ENCODE data around the gene RTN4RL2. TPM values are rescaled to one million over a fixed set of nuclear protein-coding genes. Genes with fewer than 3 reads are reported as not detected.

RTN4RL2 gene
- total RNA-seq, 4 donors from 2014 or later = 0.13 to 2.8 (median 0.77) TPM

DNA sequence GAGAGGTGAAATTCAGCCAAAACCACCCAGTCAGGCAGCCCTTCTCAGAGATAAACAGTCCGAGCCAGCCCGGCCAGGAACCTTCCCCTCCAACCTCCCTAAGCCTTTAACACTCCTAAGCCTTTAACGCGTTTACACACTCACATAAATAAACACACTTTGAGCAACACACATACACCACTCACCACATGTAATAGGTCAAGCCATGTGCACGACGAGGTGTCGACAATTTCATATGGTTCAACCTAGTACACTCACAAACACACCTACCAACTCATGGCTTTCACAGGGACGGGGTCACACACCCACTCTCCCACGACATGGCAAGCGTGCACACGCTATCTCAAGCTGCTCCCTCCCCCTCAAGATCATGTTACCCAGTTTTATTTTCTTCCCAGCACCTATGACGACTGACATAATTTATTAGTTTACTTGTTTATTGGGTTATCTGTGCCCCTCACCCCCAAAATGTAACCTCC is 39.7 kb downstream of the RTN4RL2 start:
- in situ Hi-C loops (cut with MboI; ENCODE audit: low sequenced_read_pairs in 4 of 4) = loop anchor here in 2 of 4 donors (10.0 to 25.0 kb wide), 2 partner anchors 163 to 175 kb away; partner anchors contain the start of genes P2RX3 (in 1 of the 2), SSRP1 (in 1 of the 2) and TNKS1BP1 (in 1 of the 2)

DNA sequence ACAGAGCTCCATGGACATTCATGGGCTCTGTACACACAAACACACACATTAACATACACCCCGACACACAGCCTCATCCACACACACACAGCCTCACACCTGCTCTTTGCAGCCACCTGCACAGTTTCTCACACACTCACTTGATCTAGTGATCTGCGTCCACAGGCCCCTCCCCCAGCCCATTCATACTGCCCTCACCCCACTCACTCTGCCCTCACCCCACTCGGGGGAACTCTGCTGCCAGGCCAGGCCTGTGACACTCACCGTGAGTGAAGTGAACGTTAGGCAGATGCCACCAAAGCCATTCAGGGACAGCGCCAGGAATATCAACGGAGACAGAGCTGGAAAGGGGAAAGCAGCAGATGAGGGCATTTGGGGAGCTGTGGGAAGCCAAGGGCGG is 40.2 kb downstream of the RTN4RL2 start:
- peak; percentile 9 to 13 for ATAC-seq
- peak overlapping the region; percentile 87 to 95 (median 92) for H3K27ac ChIP-seq

More for the DNA sequence above, 39.7 kb downstream of the RTN4RL2 start:
- Histone ChIP-seq H3K36me3 (no peaks in the 10 kb centered on the region), H3K27ac (peak overlapping the region; percentile 87 to 95 (median 92)), H3K27me3 (no peaks in the 10 kb centered on the region), H3K4me3 (peak overlapping the region; percentile 18 to 53 (median 40)), H3K4me1 (peaks cover 28 to 39% of the 10 kb centered on the region in 2 donors), H3K9me3 (no peaks in the 10 kb centered on the region)
- peak; percentile 57 to 62 for ATAC-seq
- DNase-seq = no peak
- intact Hi-C loops (cut with DNase I; ENCODE audit: low total_unique reads) = loop anchor here (1.0 to 2.0 kb wide), 2 partner anchors 15 to 167 kb away; partner anchors contain the start of gene SLC43A1
- TF ChIP-seq POLR2A (IDR thresholded peaks at IDR 0.05) (peak in 1 of 2 donors; percentile 32), CTCF (IDR thresholded peaks at IDR 0.05 in 4 of 5, conservative IDR thresholded peaks at IDR 0.05 in 1 of 5) (no peak)

GRCh38 chr11:57500926-57501325 is 40.6 kb downstream of the RTN4RL2 start:
- H3K36me3 ChIP-seq = no peaks in the 10 kb centered on the region
- in situ Hi-C loops (cut with MboI; ENCODE audit: low sequenced_read_pairs in 4 of 4) = no loop called here
- intact Hi-C loops (cut with DNase I; ENCODE audit: low total_unique reads) = loop anchor here (2.0 kb wide), 1 partner anchor 14 kb away; the partner anchor contains the start of gene SLC43A1

More for the DNA sequence above, 40.2 kb downstream of the RTN4RL2 start:
- Histone ChIP-seq H3K4me3 (no peak overlapping the region), H3K9me3 (no peaks in the 10 kb centered on the region), H3K4me1 (peaks cover 28 to 39% of the 10 kb centered on the region in 2 donors), H3K27me3 (no peaks in the 10 kb centered on the region), H3K36me3 (no peaks in the 10 kb centered on the region)
- intact Hi-C loops (cut with DNase I; ENCODE audit: low total_unique reads) (loop anchor here (2.0 kb wide), 1 partner anchor 14 kb away; the partner anchor contains the start of gene SLC43A1), in situ Hi-C loops (cut with MboI; ENCODE audit: low sequenced_read_pairs in 4 of 4) (no loop called here)
- no peak for TF ChIP-seq POLR2A (IDR thresholded peaks at IDR 0.05)
- TF ChIP-seq CTCF (IDR thresholded peaks at IDR 0.05 in 4 of 5, conservative IDR thresholded peaks at IDR 0.05 in 1 of 5) = no peak
- DNase-seq = no peak

GRCh38 chr11:57501953-57502352 is 41.6 kb downstream of the RTN4RL2 start:
- DNase-seq (peak in 1 of 2 donors; percentile 74), ATAC-seq (peak in 1 of 2 donors; percentile 43)
- Histone ChIP-seq H3K9me3 (no peaks in the 10 kb centered on the region), H3K4me1 (peaks cover 28 to 39% of the 10 kb centered on the region in 2 donors), H3K36me3 (no peaks in the 10 kb centered on the region), H3K27ac (peak overlapping the region; percentile 87 to 95 (median 92)), H3K27me3 (no peaks in the 10 kb centered on the region), H3K4me3 (no peak overlapping the region)
- TF ChIP-seq CTCF (IDR thresholded peaks at IDR 0.05 in 4 of 5, conservative IDR thresholded peaks at IDR 0.05 in 1 of 5) (no peak), POLR2A (IDR thresholded peaks at IDR 0.05) (no peak)
- intact Hi-C loops (cut with DNase I; ENCODE audit: low total_unique reads) = loop anchor here (2.0 kb wide), 1 partner anchor 13 kb away; the partner anchor contains the start of gene SLC43A1
- in situ Hi-C loops (cut with MboI; ENCODE audit: low sequenced_read_pairs in 4 of 4) = no loop called here

More at GRCh38 chr11:57500926-57501325, 40.6 kb downstream of the RTN4RL2 start:
- Histone ChIP-seq H3K4me1 (peaks cover 28 to 39% of the 10 kb centered on the region in 2 donors), H3K27ac (peak overlapping the region; percentile 87 to 95 (median 92)), H3K4me3 (no peak overlapping the region), H3K27me3 (no peaks in the 10 kb centered on the region), H3K9me3 (no peaks in the 10 kb centered on the region)
- ATAC-seq = no peak
- no peak for DNase-seq
- TF ChIP-seq POLR2A (IDR thresholded peaks at IDR 0.05) (no peak), CTCF (IDR thresholded peaks at IDR 0.05 in 4 of 5, conservative IDR thresholded peaks at IDR 0.05 in 1 of 5) (no peak)
